PC-9 (cell line): ENCODE results near the gene LY86. TPM values are rescaled to one million over a fixed set of nuclear protein-coding genes. Genes with fewer than 3 reads are reported as not detected.

ENCODE experiments used
- BruUV-seq: library from RNA; stranded (reverse); fragments of 400-500 nt; replicated peaks from 2 replicates; lab custom pipeline; 2021; lab: Mats Ljungman, UMichigan
- CTCF ChIA-PET: fragments of 300-600 bp; sonication (Branson Sonifier 250); formaldehyde crosslinking; loops from one replicate; lab custom pipeline; 2022; ENCODE audit warnings: antibody characterized with exemption; lab: Charles Lee
- POLR2A ChIA-PET: fragments of 300-600 bp; sonication (Branson Sonifier 250); formaldehyde crosslinking; loops from one replicate; lab custom pipeline; 2022; ENCODE audit warnings: antibody characterized with exemption; ENCODE audit not compliant: unreplicated experiment; lab: Charles Lee
- DNase-seq, 2 experiments: peaks; one replicate each; pipeline versions ENCODE4 v3.0.0 to v3.0.0-alpha.2; 2015 to 2022; ENCODE audit warnings: mixed read lengths in 1 of 2
- H2AFZ ChIP-seq: fragments of 200-600 bp; sonication (generic); 2 replicates; pipeline ENCODE4 v1.8.1; 2017; ENCODE audit warnings: antibody characterized with exemption
- H3F3A ChIP-seq: fragments of 200-600 bp; sonication (generic); 2 replicates; pipeline ENCODE4 v1.8.1; 2017; ENCODE audit warnings: antibody characterized with exemption, mild to moderate bottlenecking, low read depth; ENCODE audit not compliant: insufficient read depth
- H3K27ac ChIP-seq: fragments of 200-600 bp; sonication (generic); 2 replicates; pipeline ENCODE4 v1.6.1; 2016; ENCODE audit warnings: mixed run types
- H3K27me3 ChIP-seq: fragments of 200-600 bp; sonication (generic); 2 replicates; pipeline ENCODE4 v1.6.1; 2016; ENCODE audit warnings: low read depth, mixed run types; ENCODE audit not compliant: insufficient read depth
- H3K36me3 ChIP-seq: fragments of 200-600 bp; sonication (generic); 2 replicates; pipeline ENCODE4 v1.6.1; 2016; ENCODE audit warnings: low read depth, mixed run types
- H3K4me1 ChIP-seq: fragments of 200-600 bp; sonication (generic); replicated peaks from 2 replicates; pipeline ENCODE4 v1.6.1; 2016; ENCODE audit warnings: mixed run types; ENCODE audit not compliant: insufficient read depth
- H3K4me2 ChIP-seq: fragments of 200-600 bp; sonication (generic); 2 replicates; pipeline ENCODE4 v1.6.1; 2017; ENCODE audit warnings: mixed run types
- H3K4me3 ChIP-seq: fragments of 200-600 bp; sonication (generic); 2 replicates; pipeline ENCODE4 v1.6.1; 2016; ENCODE audit warnings: mixed run types
- H3K79me2 ChIP-seq: fragments of 200-600 bp; sonication (generic); 2 replicates; pipeline ENCODE4 v1.6.1; 2017; ENCODE audit warnings: low read depth, mixed run types
- H3K9me2 ChIP-seq: fragments of 200-600 bp; sonication (generic); 2 replicates; pipeline ENCODE4 v1.8.1; 2017; ENCODE audit warnings: mild to moderate bottlenecking; ENCODE audit not compliant: insufficient read depth
- H3K9me3 ChIP-seq: fragments of 200-600 bp; sonication (generic); 2 replicates; pipeline ENCODE4 v1.8.1; 2016; ENCODE audit warnings: low read depth; ENCODE audit not compliant: insufficient read depth
- H4K20me1 ChIP-seq: fragments of 200-600 bp; sonication (generic); 2 replicates; pipeline ENCODE4 v1.8.1; 2017; ENCODE audit not compliant: insufficient read depth
- CTCF ChIP-seq: fragments of 200-600 bp; sonication (generic); conservative IDR thresholded peaks from 2 replicates; pipeline ENCODE4 v1.6.1; 2017; ENCODE audit warnings: mixed run types, antibody characterized with exemption, mild to moderate bottlenecking, moderate library complexity
- EZH2 ChIP-seq: fragments of 200-600 bp; sonication (generic); IDR thresholded peaks from 2 replicates; pipeline ENCODE4 v1.8.0; 2017; ENCODE audit warnings: antibody characterized with exemption, low read depth
- intact Hi-C: fragments of 100-400 bp; cut with micrococcal nuclease; formaldehyde crosslinking; loops from one replicate; pipeline ENCODE4 v1.10.0; 2022; ENCODE audit not compliant: unreplicated experiment
- total RNA-seq: library from RNA; stranded (reverse); gene quantifications from 2 replicates; pipeline ENCODE4 v1.2.3, GENCODE V29; 2021

LY86 gene
- total RNA-seq, 1 experiment from 2014 or later, result not detected

GRCh38 chr6:6565488-6565887, 23.0 kb upstream of the LY86 start:
- POLR2A ChIA-PET, result no interaction called here
- H3K79me2 ChIP-seq, result no peaks in the 10 kb centered on the region
- BruUV-seq, result no TSS peak
- intact Hi-C loops, result no loop called here
- CTCF ChIA-PET, result no interaction called here
- no peaks in the 10 kb centered on the region for H3F3A ChIP-seq
- no peaks in the 10 kb centered on the region for H3K9me3 ChIP-seq
- H3K4me3 ChIP-seq, result no peak overlapping the region
- no peak overlapping the region for H2AFZ ChIP-seq
- no peaks in the 10 kb centered on the region; the same call in 1 of the 2 replicates for H3K27me3 ChIP-seq
- H3K36me3 ChIP-seq, result no peaks in the 10 kb centered on the region
- no peaks in the 10 kb centered on the region for H3K9me2 ChIP-seq
- H3K27ac ChIP-seq, result no peak overlapping the region
- DNase-seq, result no peak
- no peak overlapping the region for H3K4me2 ChIP-seq
- TF ChIP-seq EZH2 (no peak), CTCF (no peak)
- no peaks in the 10 kb centered on the region for H4K20me1 ChIP-seq
- H3K4me1 ChIP-seq, result no peaks in the 10 kb centered on the region

- no peaks in the 10 kb centered on the region for H3K9me3 ChIP-seq
- H3K4me3 ChIP-seq, result no peak overlapping the region
- H3K27ac ChIP-seq, result no peak overlapping the region
- no peak overlapping the region for H3K4me2 ChIP-seq
- DNase-seq, result no peak
- ChIA-PET POLR2A (no interaction called here), CTCF (no interaction called here)
- TF ChIP-seq EZH2, result no peak
- no peak for TF ChIP-seq CTCF
- no TSS peak for BruUV-seq
- H3K9me2 ChIP-seq, result no peaks in the 10 kb centered on the region
- intact Hi-C loops, result no loop called here
- H3K4me1 ChIP-seq, result no peaks in the 10 kb centered on the region
- no peaks in the 10 kb centered on the region for H3K36me3 ChIP-seq
- H4K20me1 ChIP-seq, result no peaks in the 10 kb centered on the region
- H3K27me3 ChIP-seq, result no peaks in the 10 kb centered on the region; the same call in 1 of the 2 replicates
- no peaks in the 10 kb centered on the region for H3F3A ChIP-seq
- H2AFZ ChIP-seq, result no peak overlapping the region
- no peaks in the 10 kb centered on the region for H3K79me2 ChIP-seq
Observed at GRCh38 chr6:6566766-6567165, 21.8 kb upstream of the LY86 start.

GRCh38 chr6:6569096-6569810, 19.3 kb upstream of the LY86 start:
- no TSS peak for BruUV-seq
- Histone ChIP-seq H3K4me3 (no peak overlapping the region), H3K9me3 (no peaks in the 10 kb centered on the region), H3K4me1 (no peaks in the 10 kb centered on the region), H3K27ac (no peak overlapping the region), H2AFZ (no peak overlapping the region), H3K79me2 (no peaks in the 10 kb centered on the region), H3K4me2 (no peak overlapping the region), H3K27me3 (peaks cover 4% of the 10 kb centered on the region), H4K20me1 (no peaks in the 10 kb centered on the region), H3K36me3 (no peaks in the 10 kb centered on the region), H3K9me2 (no peaks in the 10 kb centered on the region), H3F3A (no peaks in the 10 kb centered on the region)
- CTCF ChIA-PET, result no interaction called here
- TF ChIP-seq EZH2, result no peak
- TF ChIP-seq CTCF, result no peak
- POLR2A ChIA-PET, result no interaction called here
- intact Hi-C loops, result no loop called here
- no peak for DNase-seq
